Urinary bladder (tissue), 4 donors: ENCODE measurements around the gene KRTAP10-12. TPM values are rescaled to one million over a fixed set of nuclear protein-coding genes. Genes with fewer than 3 reads are reported as not detected.
A peak's percentile ranks its signal among the peaks of the same experiment; 100 is the strongest.
"Not testable (repeated sequence)": the region's sequence is repeated elsewhere in the genome, so short reads cannot be mapped to it uniquely, and the experiment has no call there.

ENCODE experiments used
- DNase-seq: peaks from one replicate; pipeline ENCODE4 v3.0.0-alpha.2; 2015; ENCODE audit errors: extremely low spot score
- H3K27ac ChIP-seq: one replicate; pipeline ENCODE4 v1.5.1; 2013; ENCODE audit warnings: low read depth, mild to moderate bottlenecking, moderate library complexity
- H3K36me3 ChIP-seq: one replicate; pipeline ENCODE4 v1.6.1; 2013; ENCODE audit warnings: mild to moderate bottlenecking, moderate library complexity; ENCODE audit not compliant: insufficient read depth
- H3K4me1 ChIP-seq: one replicate; pipeline ENCODE4 v1.6.1; 2013; ENCODE audit warnings: mild to moderate bottlenecking, moderate library complexity; ENCODE audit not compliant: insufficient read depth
- H3K4me3 ChIP-seq: one replicate; pipeline ENCODE4 v1.5.1; 2013; ENCODE audit warnings: low read depth, low read length
- WGBS: extraction: QIAGEN DNeasy Blood & Tissue Kit; methylation state at CpG from one replicate; pipeline ENCODE4 v1.1.7; 2013; 5-methylcytosine and 5-hydroxymethylcytosine counted together
- polyA plus RNA-seq: library from polyadenylated mRNA; stranded (reverse); fragments of 200-250 nt; gene quantifications from one replicate; pipeline ENCODE4 v1.2.3, GENCODE V29; 2013
- total RNA-seq: library from RNA; depleted of rRNA; stranded (reverse); fragments of >200 nt; gene quantifications from one replicate; pipeline ENCODE4 v1.2.3, GENCODE V29; 2014
- donor health status: healthy with polysubstance abuse.
- donor health status: healthy.

Gene KRTAP10-12
- total RNA-seq = not detected
- polyA plus RNA-seq = not detected

DNA sequence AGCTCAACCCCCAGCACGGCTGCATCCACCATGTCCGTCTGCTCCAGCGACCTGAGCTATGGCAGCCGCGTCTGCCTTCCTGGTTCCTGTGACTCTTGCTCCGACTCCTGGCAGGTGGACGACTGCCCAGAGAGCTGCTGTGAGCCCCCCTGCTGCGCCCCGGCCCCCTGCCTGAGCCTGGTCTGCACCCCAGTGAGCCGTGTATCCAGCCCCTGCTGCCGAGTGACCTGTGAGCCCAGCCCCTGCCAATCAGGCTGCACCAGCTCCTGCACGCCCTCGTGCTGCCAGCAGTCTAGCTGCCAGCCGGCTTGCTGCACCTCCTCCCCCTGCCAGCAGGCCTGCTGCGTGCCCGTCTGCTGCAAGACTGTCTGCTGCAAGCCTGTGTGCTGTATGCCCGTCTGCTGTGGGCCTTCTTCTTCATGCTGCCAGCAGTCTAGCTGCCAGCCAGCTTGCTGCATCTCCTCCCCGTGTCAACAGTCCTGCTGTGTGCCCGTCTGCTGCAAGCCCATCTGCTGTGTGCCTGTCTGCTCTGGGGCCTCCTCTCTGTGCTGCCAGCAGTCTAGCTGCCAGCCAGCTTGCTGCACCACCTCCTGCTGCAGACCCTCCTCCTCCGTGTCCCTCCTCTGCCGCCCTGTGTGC is at the start of gene KRTAP10-12:
Gene KRTAP10-12 (plus strand): TSS at position 1 of the 639 bp plus-strand sequence. CDS start 30 bp downstream, at position 31.
- H3K36me3 ChIP-seq, H3K27ac ChIP-seq, H3K4me3 ChIP-seq, H3K4me1 ChIP-seq, DNase-seq: not testable (repeated sequence)
- 56% methylated on average over 21 of the region's 21 CpGs for WGBS

GRCh38 chr21:44647222-44647552 is 49.8 kb upstream of the KRTAP10-12 start:
- DNase-seq = no peak
- no peak overlapping the region for H3K27ac ChIP-seq
- H3K4me1 ChIP-seq = no peaks in the 10 kb centered on the region
- 56% methylated on average over 8 of the region's 8 CpGs for WGBS
- H3K4me3 ChIP-seq = no peak overlapping the region
- H3K36me3 ChIP-seq = no peaks in the 10 kb centered on the region

GRCh38 chr21:44648557-44649311 is 48.2 kb upstream of the KRTAP10-12 start:
- H3K27ac ChIP-seq = no peak overlapping the region
- 74% methylated on average over 33 of the region's 33 CpGs for WGBS
- H3K36me3 ChIP-seq = no peaks in the 10 kb centered on the region
- H3K4me1 ChIP-seq = no peaks in the 10 kb centered on the region
- no peak for DNase-seq
- H3K4me3 ChIP-seq = no peak overlapping the region

- no peak overlapping the region for H3K27ac ChIP-seq
- no peaks in the 10 kb centered on the region for H3K36me3 ChIP-seq
- WGBS = 76% methylated on average over 18 of the region's 18 CpGs
- DNase-seq = no peak
- H3K4me1 ChIP-seq = no peaks in the 10 kb centered on the region
- no peak overlapping the region for H3K4me3 ChIP-seq
Observed at GRCh38 chr21:44649521-44650100, 47.4 kb upstream of the KRTAP10-12 start.

- Histone ChIP-seq H3K27ac (no peak overlapping the region), H3K36me3 (no peaks in the 10 kb centered on the region), H3K4me1 (no peaks in the 10 kb centered on the region), H3K4me3 (no peak overlapping the region)
- DNase-seq = no peak
- 89% methylated on average over 20 of the region's 20 CpGs for WGBS
Observed at GRCh38 chr21:44650265-44650972, 46.6 kb upstream of the KRTAP10-12 start.

DNA sequence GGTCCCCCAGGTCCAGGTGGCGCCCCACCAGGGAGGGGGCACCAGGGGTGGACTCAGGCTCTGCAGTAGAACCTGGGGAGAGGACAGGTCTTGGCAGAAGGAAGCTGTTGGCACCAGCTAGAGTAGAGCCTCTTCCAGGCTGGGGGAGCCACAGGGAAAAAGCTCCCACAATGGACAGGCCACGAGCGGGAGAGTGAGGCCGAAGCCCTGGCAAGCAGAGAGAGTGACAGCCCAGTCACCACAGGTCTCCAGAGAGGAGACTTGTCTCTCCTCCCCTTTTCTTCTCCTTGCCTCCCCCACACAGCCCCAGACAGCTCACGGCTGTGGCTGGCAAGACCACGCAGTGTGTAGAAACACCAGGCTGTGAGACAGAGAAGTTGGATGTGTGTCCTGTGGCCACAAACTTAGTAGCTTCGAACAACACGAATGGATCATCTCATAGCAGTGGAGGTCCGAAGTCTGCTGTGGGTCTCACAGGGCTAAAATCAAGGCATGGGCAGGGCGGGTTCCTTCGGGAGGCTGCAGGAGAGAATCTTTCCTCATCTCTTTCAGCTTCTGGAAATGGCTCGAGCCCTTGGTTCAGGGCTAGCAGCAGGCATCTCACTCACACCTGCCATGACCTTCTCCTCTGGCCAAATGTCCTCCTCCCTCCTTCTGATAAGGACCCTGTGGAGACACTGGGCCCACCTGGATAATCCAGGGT is 45.8 kb upstream of the KRTAP10-12 start:
- Histone ChIP-seq H3K4me3 (no peak overlapping the region), H3K36me3 (no peaks in the 10 kb centered on the region), H3K27ac (no peak overlapping the region), H3K4me1 (no peaks in the 10 kb centered on the region)
- DNase-seq = no peak
- WGBS = 90% methylated on average over 12 of the region's 12 CpGs

DNA sequence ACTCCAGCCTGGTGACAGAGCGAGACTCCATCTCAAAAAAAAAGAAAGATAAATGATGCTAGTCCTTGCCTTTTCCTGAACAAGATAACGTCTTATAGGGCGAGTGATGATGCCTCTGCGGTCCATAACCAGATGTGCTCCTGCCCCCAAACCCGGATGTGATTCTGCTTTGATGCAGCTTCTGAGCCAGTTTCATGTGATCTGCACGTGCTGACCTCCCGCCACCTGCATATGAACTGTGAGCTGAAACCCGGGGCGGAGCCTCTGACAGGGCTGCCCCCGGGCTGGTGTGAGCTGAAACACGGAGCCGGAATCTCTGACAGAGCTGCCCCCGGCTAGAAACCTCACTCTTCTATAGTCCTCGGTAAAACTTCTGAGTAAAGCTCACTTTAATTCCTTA is 43.8 kb upstream of the KRTAP10-12 start:
- no peak overlapping the region for H3K4me3 ChIP-seq
- 46% methylated on average over 14 of the region's 14 CpGs for WGBS
- H3K36me3 ChIP-seq = no peaks in the 10 kb centered on the region
- H3K4me1 ChIP-seq = no peaks in the 10 kb centered on the region
- DNase-seq = no peak
- H3K27ac ChIP-seq = no peak overlapping the region

GRCh38 chr21:44653656-44654575 is 43.1 kb upstream of the KRTAP10-12 start:
- 72% methylated on average over 17 of the region's 17 CpGs for WGBS
- Histone ChIP-seq H3K4me3 (no peak overlapping the region), H3K27ac (no peak overlapping the region), H3K36me3 (no peaks in the 10 kb centered on the region), H3K4me1 (no peaks in the 10 kb centered on the region)
- DNase-seq = no peak

- no peak for DNase-seq
- H3K36me3 ChIP-seq = no peaks in the 10 kb centered on the region
- no peak within 1 kb of the TSS for H3K4me3 ChIP-seq
- WGBS = 70% methylated on average over 9 of the region's 9 CpGs
- H3K4me1 ChIP-seq = no peaks in the 10 kb centered on the region
- no peak within 1 kb of the TSS for H3K27ac ChIP-seq
Observed at GRCh38 chr21:44654576-44655175, 42.3 kb upstream of the KRTAP10-12 start, which contains the start of gene KRTAP12-4. Gene KRTAP12-4 (minus strand): TSS chr21:44654659. CDS start chr21:44654614, 45 bp downstream.

DNA sequence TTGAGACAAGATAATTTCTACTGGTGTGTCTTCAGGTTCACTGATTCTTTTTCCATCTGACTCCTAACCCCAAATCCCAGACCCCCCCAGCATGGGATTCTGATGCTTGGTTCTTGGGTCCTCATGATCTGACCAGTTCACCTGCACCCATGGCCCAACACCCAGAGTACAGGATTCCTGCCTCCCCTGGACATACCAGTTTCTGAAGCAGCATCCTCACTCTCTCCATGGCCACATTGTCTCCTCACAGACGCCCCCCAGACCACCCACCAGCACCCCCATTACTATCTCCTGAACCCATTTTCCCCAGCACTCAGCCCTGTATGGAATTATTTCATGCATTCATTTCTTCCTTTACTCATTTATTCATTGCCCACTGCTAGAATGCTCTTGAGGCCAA is 40.1 kb upstream of the KRTAP10-12 start:
- Histone ChIP-seq H3K27ac (no peak overlapping the region), H3K4me3 (no peak overlapping the region), H3K4me1 (no peaks in the 10 kb centered on the region), H3K36me3 (no peaks in the 10 kb centered on the region)
- WGBS = 58% methylated on average over 1 of the region's 1 CpG
- DNase-seq = no peak

DNA sequence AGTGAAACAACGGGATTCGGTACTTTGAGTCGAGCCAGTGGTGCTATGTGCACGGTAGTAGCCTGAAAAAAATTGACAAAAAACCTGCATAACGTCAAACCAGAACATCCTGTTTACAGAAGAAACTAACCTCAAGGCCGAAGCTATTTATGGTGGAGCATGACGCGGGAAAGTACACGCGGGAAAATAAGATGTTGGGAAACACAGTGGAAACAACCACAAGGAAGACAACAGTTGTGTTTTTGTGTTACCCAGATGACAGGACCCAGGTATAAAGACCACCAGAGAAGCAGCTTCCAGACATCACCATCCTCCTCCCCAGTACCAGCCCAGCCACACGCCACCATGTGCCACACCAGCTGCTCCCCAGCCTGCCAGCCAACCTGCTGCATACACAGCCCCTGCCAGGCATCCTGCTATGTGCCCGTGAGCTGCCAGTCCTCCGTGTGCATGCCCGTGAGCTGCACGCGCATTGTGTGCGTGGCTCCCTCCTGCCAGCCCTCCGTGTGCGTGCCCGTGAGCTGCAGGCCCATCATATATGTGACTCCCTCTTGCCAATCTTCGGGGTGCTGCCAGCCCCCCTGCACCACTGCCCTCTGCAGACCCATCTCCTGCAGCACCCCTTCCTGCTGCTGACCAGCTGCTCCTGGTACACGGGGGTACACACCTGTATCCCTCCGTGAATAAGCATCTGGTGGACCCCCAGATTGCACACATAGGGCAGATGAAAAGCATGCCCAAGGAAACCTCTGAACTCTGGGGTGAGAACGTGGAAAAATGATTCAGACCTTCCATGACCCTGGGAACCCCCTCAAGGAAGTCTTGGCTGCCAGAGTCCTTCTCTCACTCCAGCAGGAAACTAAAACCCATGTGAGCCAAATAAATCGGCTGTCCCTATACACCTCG is 39.1 kb upstream of the KRTAP10-12 start, which contains the start of gene KRTAP12-3:
Gene KRTAP12-3 (plus strand): TSS at position 298 of the 906 bp plus-strand sequence. CDS start 48 bp downstream, at position 346.
- 75% methylated on average over 26 of the region's 26 CpGs for WGBS
- Histone ChIP-seq H3K4me1 (no peaks in the 10 kb centered on the region), H3K27ac (peak within 1 kb of the TSS; percentile 0), H3K36me3 (no peaks in the 10 kb centered on the region), H3K4me3 (no peak within 1 kb of the TSS)
- no peak for DNase-seq
